Esophagus squamous epithelium (tissue), 5 donors: ENCODE measurements around the gene LIN7C. TPM values are rescaled to one million over a fixed set of nuclear protein-coding genes. Genes with fewer than 3 reads are reported as not detected.
A peak's percentile ranks its signal among the peaks of the same experiment; 100 is the strongest.

Experiments used
- DNase-seq: peaks from one replicate; lab custom pipeline; 2025; lab: John Stamatoyannopoulos, UW
- H3K27ac ChIP-seq, 4 donors: fragments of 200-600 bp; sonication (generic); one replicate each; pipeline ENCODE4 v1.5.1; 2016 to 2019; ENCODE audit warnings: mild to moderate bottlenecking in 1 of 4
- H3K27me3 ChIP-seq, 4 donors: fragments of 200-600 bp; sonication (generic); 1 replicate in 3 of 4; 2 replicates in 1 of 4; pipeline versions ENCODE4 v1.5.1 to v1.6.0; 2017 to 2021; ENCODE audit warnings: antibody characterized with exemption in 1 of 4
- H3K36me3 ChIP-seq, 3 donors: fragments of 200-600 bp; sonication (generic); one replicate each; pipeline ENCODE4 v1.5.1; 2016 to 2019
- H3K4me1 ChIP-seq, 3 donors: fragments of 200-600 bp; sonication (generic); one replicate each; pipeline ENCODE4 v1.5.1; 2017 to 2019
- H3K4me3 ChIP-seq, 4 donors: fragments of 200-600 bp; sonication (generic); 1 replicate in 3 of 4; 2 replicates in 1 of 4; pipeline ENCODE4 v1.5.1; 2016 to 2019; ENCODE audit warnings: mild to moderate bottlenecking in 2 of 4, moderate library complexity in 1 of 4
- H3K9me3 ChIP-seq, 3 donors: fragments of 200-600 bp; sonication (generic); one replicate each; pipeline ENCODE4 v1.5.1; 2016 to 2019
- CTCF ChIP-seq, 6 experiments: fragments of 450-650 bp in 4 of 6; fragments of 200-600 bp in 2 of 6; sonication (generic) in 2 of 6; IDR thresholded peaks; one replicate each; pipeline ENCODE4 v1.5.1; 2016 to 2019; ENCODE audit warnings: antibody characterized with exemption in 6 of 6, mild to moderate bottlenecking in 4 of 6, moderate library complexity in 4 of 6
- POLR2A ChIP-seq, 4 donors: fragments of 450-650 bp; IDR thresholded peaks; one replicate each; pipeline ENCODE4 v1.6.1; 2017; ENCODE audit warnings: antibody characterized with exemption in 4 of 4, mild to moderate bottlenecking in 4 of 4, moderate library complexity in 3 of 4
- WGBS, 2 donors: methylation state at CpG; one replicate each; pipeline ENCODE4 v1.1.5; 2018; 5-methylcytosine and 5-hydroxymethylcytosine counted together
- intact Hi-C: fragments of 100-400 bp; cut with DNase I; formaldehyde crosslinking; loops from one replicate; pipeline ENCODE4 v1.15.0; 2022
- total RNA-seq, 4 donors: library from RNA; depleted of rRNA; stranded (reverse); fragments of >200 nt; gene quantifications; one replicate each; pipeline ENCODE4 v1.1.0, GENCODE V29; 2016
- donor health status: DM: yes; HTN: yes; CAD: no.

The LIN7C gene
- total RNA-seq, 4 donors from 2014 or later = 30.4 to 50.3 (median 47.3) TPM

DNA sequence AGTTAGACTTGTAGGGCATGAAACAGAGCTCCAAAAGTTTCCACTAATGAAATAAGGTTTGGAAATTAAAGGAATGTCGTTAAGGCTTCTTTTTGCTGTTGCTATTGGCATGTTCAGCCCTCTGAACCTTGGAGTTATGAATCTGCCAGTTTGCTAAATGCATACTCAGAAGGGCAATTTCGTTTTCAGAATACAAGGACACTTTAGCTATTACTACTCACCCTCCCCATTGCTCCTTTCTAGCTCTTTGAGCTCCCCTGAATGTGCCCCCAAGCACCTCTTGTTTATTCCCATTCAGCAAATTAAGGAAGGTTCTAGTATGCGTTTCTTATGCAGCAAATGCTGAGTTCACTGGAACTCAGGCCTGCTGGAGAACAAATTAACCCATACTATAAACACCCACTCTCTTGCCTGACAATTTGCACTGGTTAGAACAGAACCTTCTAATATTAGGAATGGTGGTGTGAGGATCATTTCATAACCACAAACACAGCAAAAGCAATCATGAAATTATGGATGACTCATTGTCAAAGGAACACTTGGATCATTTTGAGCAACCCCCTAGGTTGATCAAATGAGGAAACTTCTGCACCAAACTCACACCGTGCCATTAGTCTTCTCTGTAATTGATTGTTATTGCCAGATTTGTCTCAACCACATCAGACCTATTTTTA is 26.2 kb upstream of the LIN7C start:
- intact Hi-C loops = no loop called here
- 60 to 62% methylated on average over 4 of the region's 4 CpGs for WGBS, 2 donors
- Histone ChIP-seq H3K36me3 (no peaks in the 10 kb centered on the region), H3K9me3 (no peaks in the 10 kb centered on the region), H3K27ac (no peak overlapping the region), H3K4me3 (no peak overlapping the region), H3K27me3 (no peaks in the 10 kb centered on the region), H3K4me1 (peaks cover 0 to 2% (median 0%) of the 10 kb centered on the region in 3 donors)
- TF ChIP-seq POLR2A (IDR thresholded peaks at IDR 0.05) = no peak
- TF ChIP-seq CTCF (IDR thresholded peaks at IDR 0.05) = no peak
- DNase-seq = no peak

DNA sequence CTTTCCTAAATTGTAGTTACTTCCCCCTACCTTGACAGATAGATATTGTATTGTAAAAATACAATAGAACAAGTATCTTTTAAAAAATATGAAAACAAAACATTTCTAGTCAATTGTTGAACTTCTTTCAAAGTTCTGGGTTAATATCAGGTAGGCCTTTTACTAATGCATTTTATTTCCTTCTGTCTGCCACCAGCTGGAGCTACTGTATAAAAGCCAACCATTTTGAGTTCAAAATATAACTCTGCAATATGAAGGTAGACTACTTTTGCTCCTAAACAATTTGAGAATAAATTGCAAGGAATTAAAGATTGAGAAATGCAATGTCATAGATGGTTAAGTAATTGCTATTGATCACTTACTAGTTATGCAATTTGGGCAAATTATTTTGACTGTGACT is 22.1 kb upstream of the LIN7C start:
- Histone ChIP-seq H3K27me3 (no peaks in the 10 kb centered on the region), H3K27ac (no peak overlapping the region), H3K36me3 (no peaks in the 10 kb centered on the region), H3K4me3 (no peak overlapping the region), H3K4me1 (peaks cover 3 to 38% (median 5%) of the 10 kb centered on the region in 3 donors), H3K9me3 (no peaks in the 10 kb centered on the region)
- intact Hi-C loops = no loop called here
- DNase-seq = no peak
- TF ChIP-seq CTCF (IDR thresholded peaks at IDR 0.05) = no peak

GRCh38 chr11:27526535-27526934 is 20.0 kb upstream of the LIN7C start:
- intact Hi-C loops = no loop called here
- Histone ChIP-seq H3K27ac (peak overlapping the region in 3 of 4 donors; percentile 66 to 80 (median 75)), H3K4me1 (peaks cover 3 to 38% (median 5%) of the 10 kb centered on the region in 3 donors), H3K36me3 (no peaks in the 10 kb centered on the region), H3K4me3 (no peak overlapping the region), H3K9me3 (no peaks in the 10 kb centered on the region), H3K27me3 (no peaks in the 10 kb centered on the region)
- 35 to 39% methylated on average over 2 of the region's 2 CpGs for WGBS, 2 donors
- no peak for DNase-seq
- TF ChIP-seq CTCF (IDR thresholded peaks at IDR 0.05) = no peak
- TF ChIP-seq POLR2A (IDR thresholded peaks at IDR 0.05) = no peak

GRCh38 chr11:27525824-27526516 is 19.4 kb upstream of the LIN7C start:
- TF ChIP-seq CTCF (IDR thresholded peaks at IDR 0.05) (no peak), POLR2A (IDR thresholded peaks at IDR 0.05) (no peak)
- no peak overlapping the region for H3K4me3 ChIP-seq
- no peaks in the 10 kb centered on the region for H3K36me3 ChIP-seq
- no peaks in the 10 kb centered on the region for H3K27me3 ChIP-seq
- peaks cover 3 to 38% (median 5%) of the 10 kb centered on the region in 3 donors for H3K4me1 ChIP-seq
- peak overlapping the region in 3 of 4 donors; percentile 66 to 80 (median 75) for H3K27ac ChIP-seq
- no peaks in the 10 kb centered on the region for H3K9me3 ChIP-seq
- DNase-seq = no peak
- intact Hi-C loops = no loop called here
- 41 to 43% methylated on average over 4 of the region's 4 CpGs for WGBS, 2 donors

GRCh38 chr11:27524155-27524554 is 17.6 kb upstream of the LIN7C start:
- DNase-seq = no peak
- intact Hi-C loops = no loop called here
- H3K27me3 ChIP-seq = no peaks in the 10 kb centered on the region
- WGBS, 2 donors = 33 to 48% methylated on average over 4 to 5 of the region's 5 CpGs
- no peaks in the 10 kb centered on the region for H3K36me3 ChIP-seq
- no peaks in the 10 kb centered on the region for H3K9me3 ChIP-seq
- H3K4me3 ChIP-seq = no peak overlapping the region
- H3K4me1 ChIP-seq = peaks cover 3 to 38% (median 5%) of the 10 kb centered on the region in 3 donors
- H3K27ac ChIP-seq = peak overlapping the region in 2 of 4 donors; percentile 7 to 80
- TF ChIP-seq POLR2A (IDR thresholded peaks at IDR 0.05) (no peak), CTCF (IDR thresholded peaks at IDR 0.05) (peak in 1 of 6 experiments; percentile 36)
